ENCODE measurements around the gene DUSP16. TPM values are rescaled to one million over a fixed set of nuclear protein-coding genes. Genes with fewer than 3 reads are reported as not detected.
"Not testable (repeated sequence)": the region's sequence is repeated elsewhere in the genome, so short reads cannot be mapped to it uniquely, and the experiment has no call there.

DUSP16 gene
- total and polyA plus RNA-seq, 4 donors: 17.7 to 23.2 (median 20.5) TPM

DNA sequence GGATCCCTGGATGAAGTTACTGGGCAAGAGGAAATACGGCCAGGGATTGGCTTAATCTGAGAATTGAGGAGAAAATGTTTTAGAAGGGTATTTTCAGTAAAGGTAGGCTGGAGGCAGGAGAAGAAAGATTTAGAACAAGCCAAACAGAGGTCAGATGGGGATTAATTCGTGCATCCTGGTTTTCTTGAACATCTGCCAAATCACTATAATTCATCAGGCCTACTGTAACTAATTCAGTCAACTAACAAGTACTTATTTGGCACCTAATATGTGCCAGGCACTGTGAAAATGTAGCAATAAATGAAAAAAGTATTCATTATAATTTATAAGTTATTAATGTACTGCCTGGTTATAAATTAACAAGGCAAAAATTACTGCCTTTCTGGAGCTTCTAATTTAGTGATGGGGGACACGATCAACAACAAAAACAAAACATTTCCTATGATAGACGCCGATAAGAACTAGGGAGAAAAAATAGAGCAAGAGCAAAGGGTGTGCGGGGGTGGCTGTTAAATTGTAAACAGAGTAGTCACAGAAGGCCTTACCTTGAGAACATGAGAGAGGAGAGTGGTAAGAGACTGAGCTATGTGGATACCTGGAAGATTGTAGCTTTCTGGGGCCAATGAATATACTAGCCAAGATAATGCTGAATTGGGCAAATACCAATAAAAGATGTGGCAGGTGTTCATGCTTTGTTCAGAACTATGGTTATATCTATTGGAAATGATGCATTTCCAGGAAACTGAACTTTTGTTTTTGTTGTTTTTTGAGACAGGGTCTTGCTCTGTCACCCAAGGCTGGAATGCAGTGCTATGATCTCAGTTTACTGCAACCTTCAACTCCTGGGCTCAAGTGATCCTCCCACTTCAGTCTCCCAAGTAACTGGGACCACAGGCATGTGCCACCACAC, 34.0 kb downstream of the DUSP16 start:
- no peak for DNase-seq (ENCODE audit: low read depth in 4 of 6, low spot score in 6 of 6)
- 87% methylated on average over 4 of the region's 6 CpGs for WGBS (ENCODE audit: insufficient coverage)
- Histone ChIP-seq H3K9me3 (ENCODE audit: control insufficient read depth, insufficient read depth, low read length) (no peaks in the 10 kb centered on the region), H3K36me3 (ENCODE audit: control insufficient read depth, insufficient read depth, low read length) (no peaks in the 10 kb centered on the region), H3K27me3 (ENCODE audit: control insufficient read depth, insufficient read depth, low read length) (no peaks in the 10 kb centered on the region), H3K27ac (ENCODE audit: low read depth, low read length) (no peak overlapping the region), H3K4me1 (ENCODE audit: control insufficient read depth, insufficient read depth, low read length) (peaks cover 3% of the 10 kb centered on the region), H3K4me3 (ENCODE audit: low read depth, low read length) (no peak overlapping the region)

DNA sequence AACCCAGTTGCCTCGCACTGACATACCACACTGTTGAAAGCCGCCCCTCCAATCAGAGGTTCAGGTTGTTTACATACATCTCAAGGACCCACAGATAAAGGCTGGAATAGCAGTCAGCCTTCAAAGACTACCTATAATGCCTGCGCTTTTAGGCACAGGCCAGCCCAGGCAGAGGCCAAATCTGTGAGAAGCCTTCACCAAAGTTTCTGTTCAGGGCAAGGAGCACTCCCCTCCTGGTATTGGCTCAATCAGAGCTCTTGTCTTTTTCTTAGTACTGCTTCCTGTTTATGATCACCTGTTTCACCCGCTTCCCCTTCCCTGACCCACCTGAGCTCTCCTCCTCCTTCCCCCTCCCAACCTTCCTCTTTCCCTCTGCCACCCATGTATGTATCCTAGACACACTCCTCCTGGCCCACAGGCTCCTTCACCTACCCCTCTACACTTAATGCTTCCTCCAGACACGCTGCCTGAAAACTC, 34.8 kb downstream of the DUSP16 start:
- no peak overlapping the region for H3K4me3 ChIP-seq (ENCODE audit: low read depth, low read length)
- H3K9me3 ChIP-seq (ENCODE audit: control insufficient read depth, insufficient read depth, low read length): no peaks in the 10 kb centered on the region
- H3K36me3 ChIP-seq (ENCODE audit: control insufficient read depth, insufficient read depth, low read length): no peaks in the 10 kb centered on the region
- no peaks in the 10 kb centered on the region for H3K27me3 ChIP-seq (ENCODE audit: control insufficient read depth, insufficient read depth, low read length)
- 95% methylated on average over 4 of the region's 5 CpGs for WGBS (ENCODE audit: insufficient coverage)
- no peak for DNase-seq (ENCODE audit: low read depth in 4 of 6, low spot score in 6 of 6)
- no peak overlapping the region for H3K27ac ChIP-seq (ENCODE audit: low read depth, low read length)
- no peaks in the 10 kb centered on the region for H3K4me1 ChIP-seq (ENCODE audit: control insufficient read depth, insufficient read depth, low read length)

DNA sequence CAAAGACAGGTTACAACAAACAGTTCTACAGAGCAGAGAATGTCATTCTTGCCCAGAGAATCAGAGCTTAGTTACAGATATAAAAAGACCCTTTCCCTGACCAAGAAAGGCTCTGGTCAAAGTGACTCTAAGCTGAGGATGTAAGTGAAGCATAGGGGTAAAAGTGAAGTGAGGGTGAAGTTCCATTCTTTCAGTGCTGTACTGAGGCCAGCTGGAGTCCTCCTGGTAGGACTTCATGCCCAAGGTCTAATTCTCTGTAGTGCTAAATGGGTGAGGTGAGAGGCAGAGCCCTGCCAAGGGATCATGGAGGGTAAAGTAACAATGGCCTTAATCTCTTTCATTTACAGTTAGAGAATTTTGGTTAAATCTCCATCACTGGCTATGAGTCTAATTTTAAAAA, 38.5 kb downstream of the DUSP16 start:
- Histone ChIP-seq H3K36me3 (ENCODE audit: control insufficient read depth, insufficient read depth, low read length) (no peaks in the 10 kb centered on the region), H3K9me3 (ENCODE audit: control insufficient read depth, insufficient read depth, low read length) (no peaks in the 10 kb centered on the region), H3K4me1 (ENCODE audit: control insufficient read depth, insufficient read depth, low read length) (peaks cover 4% of the 10 kb centered on the region), H3K4me3 (ENCODE audit: low read depth, low read length) (no peak overlapping the region), H3K27ac (ENCODE audit: low read depth, low read length) (no peak overlapping the region), H3K27me3 (ENCODE audit: control insufficient read depth, insufficient read depth, low read length) (no peaks in the 10 kb centered on the region)
- no peak for DNase-seq (ENCODE audit: low read depth in 4 of 6, low spot score in 6 of 6)

DNA sequence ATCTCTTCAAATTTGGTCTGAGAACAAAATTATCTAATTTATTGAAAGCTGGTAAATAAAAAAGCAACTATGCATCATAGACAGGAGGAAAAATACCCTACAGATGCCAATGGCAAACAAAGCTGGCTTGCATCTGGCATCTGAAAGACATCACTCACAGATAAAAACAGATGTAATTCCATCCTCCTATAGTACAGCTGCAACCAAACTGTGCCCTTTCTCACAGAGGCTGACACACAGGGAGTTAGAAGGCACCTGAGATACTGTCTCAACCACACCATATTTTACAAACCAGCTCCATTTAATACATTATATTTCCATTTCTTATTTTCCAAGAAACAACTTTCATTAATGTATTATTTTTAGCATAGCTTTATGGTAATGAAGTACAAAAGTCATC, 39.4 kb downstream of the DUSP16 start:
- no peaks in the 10 kb centered on the region for H3K9me3 ChIP-seq (ENCODE audit: control insufficient read depth, insufficient read depth, low read length)
- no peaks in the 10 kb centered on the region for H3K27me3 ChIP-seq (ENCODE audit: control insufficient read depth, insufficient read depth, low read length)
- no peak overlapping the region for H3K27ac ChIP-seq (ENCODE audit: low read depth, low read length)
- H3K36me3 ChIP-seq (ENCODE audit: control insufficient read depth, insufficient read depth, low read length): no peaks in the 10 kb centered on the region
- DNase-seq (ENCODE audit: low read depth in 4 of 6, low spot score in 6 of 6): no peak
- H3K4me3 ChIP-seq (ENCODE audit: low read depth, low read length): no peak overlapping the region
- H3K4me1 ChIP-seq (ENCODE audit: control insufficient read depth, insufficient read depth, low read length): peaks cover 4% of the 10 kb centered on the region

DNA sequence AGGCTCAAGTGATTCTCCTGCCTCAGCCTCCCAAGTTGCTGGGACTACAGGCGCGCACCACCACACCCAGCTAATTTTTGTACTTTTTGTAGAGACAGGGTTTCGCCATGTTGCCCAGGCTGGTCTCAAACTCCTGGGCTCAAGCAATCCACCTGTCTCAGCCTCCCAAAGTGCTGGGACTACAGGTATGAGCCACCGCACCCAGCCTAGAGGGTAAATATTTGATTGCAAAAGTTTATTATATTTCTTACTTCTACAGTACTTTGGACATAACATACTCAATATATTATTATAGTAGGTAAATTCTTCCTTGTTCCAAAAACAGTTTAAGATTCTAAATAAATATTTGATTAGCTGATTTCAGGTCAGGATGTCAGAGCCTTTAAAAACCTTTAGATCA, 40.0 kb downstream of the DUSP16 start:
- DNase-seq (ENCODE audit: low read depth in 4 of 6, low spot score in 6 of 6); H3K4me3 ChIP-seq (ENCODE audit: low read depth, low read length); H3K4me1 ChIP-seq (ENCODE audit: control insufficient read depth, insufficient read depth, low read length); H3K9me3 ChIP-seq (ENCODE audit: control insufficient read depth, insufficient read depth, low read length); H3K27ac ChIP-seq (ENCODE audit: low read depth, low read length); H3K36me3 ChIP-seq (ENCODE audit: control insufficient read depth, insufficient read depth, low read length); H3K27me3 ChIP-seq (ENCODE audit: control insufficient read depth, insufficient read depth, low read length): not testable (repeated sequence)
- no CpG with 5 or more reads among the region's 4 CpGs for WGBS (ENCODE audit: insufficient coverage)

DNA sequence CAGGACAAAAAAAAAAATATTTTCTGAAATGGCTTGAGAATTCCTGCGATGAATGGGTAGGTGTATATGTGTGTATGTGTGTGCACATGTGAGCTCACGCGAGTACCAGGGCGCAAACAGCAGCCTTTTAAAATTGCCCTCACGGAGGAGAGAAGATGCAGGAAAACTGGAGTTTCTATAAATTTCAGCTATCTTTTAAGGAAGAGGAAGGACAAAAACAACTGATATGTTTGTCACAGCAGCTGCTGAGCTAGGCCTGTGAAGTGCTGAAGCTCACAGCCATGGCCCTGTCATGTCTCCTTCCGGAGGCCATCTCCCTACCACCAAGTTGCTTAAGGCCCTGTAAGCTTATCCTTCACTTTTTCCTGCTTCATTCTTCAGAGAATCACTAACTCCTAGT, 40.8 kb downstream of the DUSP16 start:
- no peak overlapping the region for H3K4me3 ChIP-seq (ENCODE audit: low read depth, low read length)
- WGBS (ENCODE audit: insufficient coverage): 70% methylated on average over 4 of the region's 6 CpGs

DNA sequence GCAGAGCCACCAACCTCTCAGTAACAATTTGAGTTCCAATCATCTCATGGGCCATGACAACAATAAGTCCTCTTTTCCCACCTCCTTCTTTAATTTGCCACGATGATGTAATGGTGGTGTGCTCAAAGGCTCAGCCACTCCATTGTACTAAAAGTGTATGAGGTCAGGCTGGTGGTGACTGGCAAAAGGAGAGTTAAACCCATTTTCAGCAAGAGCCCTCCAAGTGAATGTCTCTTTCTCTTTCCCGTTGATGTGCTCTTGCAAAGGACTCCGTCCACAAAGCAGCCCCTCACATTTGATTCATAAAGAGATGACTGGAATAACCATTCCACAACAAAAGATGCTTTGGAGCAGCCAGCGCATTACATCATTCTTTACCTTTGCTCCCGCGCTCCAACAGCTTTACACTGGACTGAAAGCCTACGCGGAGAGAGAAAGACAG, 41.6 kb downstream of the DUSP16 start:
- H3K27ac ChIP-seq (ENCODE audit: low read depth, low read length): peak overlapping the region; percentile 74
- peak in 4 of 6 donors; percentile 26 to 89 (median 56) for DNase-seq (ENCODE audit: low read depth in 4 of 6, low spot score in 6 of 6)
- 4% methylated on average over 2 of the region's 8 CpGs for WGBS (ENCODE audit: insufficient coverage)
- no peaks in the 10 kb centered on the region for H3K9me3 ChIP-seq (ENCODE audit: control insufficient read depth, insufficient read depth, low read length)
- no peaks in the 10 kb centered on the region for H3K27me3 ChIP-seq (ENCODE audit: control insufficient read depth, insufficient read depth, low read length)
- peak overlapping the region; percentile 37 for H3K4me3 ChIP-seq (ENCODE audit: low read depth, low read length)
- H3K36me3 ChIP-seq (ENCODE audit: control insufficient read depth, insufficient read depth, low read length): no peaks in the 10 kb centered on the region
- peaks cover 4% of the 10 kb centered on the region for H3K4me1 ChIP-seq (ENCODE audit: control insufficient read depth, insufficient read depth, low read length)

More for the DNA sequence above, 40.8 kb downstream of the DUSP16 start:
- no peaks in the 10 kb centered on the region for H3K36me3 ChIP-seq (ENCODE audit: control insufficient read depth, insufficient read depth, low read length)
- peak in 2 of 6 donors; percentile 35 to 47 for DNase-seq (ENCODE audit: low read depth in 4 of 6, low spot score in 6 of 6)
- H3K27ac ChIP-seq (ENCODE audit: low read depth, low read length): peak overlapping the region; percentile 2
- H3K4me1 ChIP-seq (ENCODE audit: control insufficient read depth, insufficient read depth, low read length): peaks cover 4% of the 10 kb centered on the region
- no peaks in the 10 kb centered on the region for H3K9me3 ChIP-seq (ENCODE audit: control insufficient read depth, insufficient read depth, low read length)
- no peaks in the 10 kb centered on the region for H3K27me3 ChIP-seq (ENCODE audit: control insufficient read depth, insufficient read depth, low read length)

DNA sequence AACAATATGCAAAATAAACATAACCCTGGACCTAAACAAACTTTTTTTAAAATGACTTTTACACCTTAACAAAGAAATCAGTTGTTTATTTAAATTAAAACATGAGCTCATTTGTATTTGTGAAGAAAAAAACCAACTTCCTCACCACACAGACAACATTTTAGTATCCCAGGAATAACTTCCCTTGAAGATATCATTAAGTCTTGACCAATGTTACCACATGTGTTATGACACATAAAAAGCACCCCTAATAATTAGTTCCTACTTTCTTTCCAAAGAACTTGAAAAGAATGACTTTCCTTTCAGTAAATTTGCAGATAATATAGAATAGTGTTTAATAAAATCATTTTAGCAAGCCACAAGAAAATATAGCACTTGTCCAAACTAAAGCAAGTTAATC, 42.4 kb downstream of the DUSP16 start:
- DNase-seq (ENCODE audit: low read depth in 4 of 6, low spot score in 6 of 6): no peak
- Histone ChIP-seq H3K4me1 (ENCODE audit: control insufficient read depth, insufficient read depth, low read length) (peaks cover 4% of the 10 kb centered on the region), H3K4me3 (ENCODE audit: low read depth, low read length) (peak overlapping the region; percentile 37), H3K36me3 (ENCODE audit: control insufficient read depth, insufficient read depth, low read length) (no peaks in the 10 kb centered on the region), H3K9me3 (ENCODE audit: control insufficient read depth, insufficient read depth, low read length) (no peaks in the 10 kb centered on the region), H3K27me3 (ENCODE audit: control insufficient read depth, insufficient read depth, low read length) (no peaks in the 10 kb centered on the region), H3K27ac (ENCODE audit: low read depth, low read length) (no peak overlapping the region)

DNA sequence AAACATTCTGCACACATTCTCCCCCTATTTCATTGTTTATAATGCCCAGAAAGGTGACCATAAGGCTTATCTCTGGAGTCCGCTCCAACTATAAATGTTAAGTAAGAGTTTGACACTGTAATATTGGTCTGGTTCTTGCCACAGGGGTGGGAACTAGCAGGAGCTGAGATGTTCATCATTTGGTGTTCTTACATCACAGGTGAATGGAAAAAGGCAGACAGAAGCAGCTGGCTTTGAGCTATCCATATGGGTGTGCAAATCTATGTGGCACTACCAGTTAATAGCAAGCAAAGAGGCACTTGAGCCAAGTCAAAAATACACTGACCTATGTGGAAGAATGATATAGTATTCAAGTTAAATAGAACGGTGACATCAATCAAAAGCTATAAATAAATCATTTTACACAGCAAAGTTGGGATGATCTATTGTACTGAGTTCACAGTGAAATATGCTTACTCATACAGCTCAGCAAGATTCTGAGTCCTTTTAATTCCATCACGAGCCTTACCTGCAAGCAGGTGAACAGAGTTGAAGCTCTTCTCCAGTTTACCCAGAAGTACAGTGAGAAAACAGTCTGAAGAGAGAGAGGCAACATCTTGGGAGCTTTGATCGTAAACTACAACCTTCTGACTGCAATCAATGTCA, 43.2 kb downstream of the DUSP16 start:
- Histone ChIP-seq H3K27me3 (ENCODE audit: control insufficient read depth, insufficient read depth, low read length) (no peaks in the 10 kb centered on the region), H3K4me1 (ENCODE audit: control insufficient read depth, insufficient read depth, low read length) (peaks cover 4% of the 10 kb centered on the region), H3K27ac (ENCODE audit: low read depth, low read length) (no peak overlapping the region), H3K4me3 (ENCODE audit: low read depth, low read length) (peak overlapping the region; percentile 14), H3K9me3 (ENCODE audit: control insufficient read depth, insufficient read depth, low read length) (no peaks in the 10 kb centered on the region), H3K36me3 (ENCODE audit: control insufficient read depth, insufficient read depth, low read length) (no peaks in the 10 kb centered on the region)
- DNase-seq (ENCODE audit: low read depth in 4 of 6, low spot score in 6 of 6): peak in 1 of 6 donors; percentile 36
- 86% methylated on average over 1 of the region's 4 CpGs for WGBS (ENCODE audit: insufficient coverage)

DNA sequence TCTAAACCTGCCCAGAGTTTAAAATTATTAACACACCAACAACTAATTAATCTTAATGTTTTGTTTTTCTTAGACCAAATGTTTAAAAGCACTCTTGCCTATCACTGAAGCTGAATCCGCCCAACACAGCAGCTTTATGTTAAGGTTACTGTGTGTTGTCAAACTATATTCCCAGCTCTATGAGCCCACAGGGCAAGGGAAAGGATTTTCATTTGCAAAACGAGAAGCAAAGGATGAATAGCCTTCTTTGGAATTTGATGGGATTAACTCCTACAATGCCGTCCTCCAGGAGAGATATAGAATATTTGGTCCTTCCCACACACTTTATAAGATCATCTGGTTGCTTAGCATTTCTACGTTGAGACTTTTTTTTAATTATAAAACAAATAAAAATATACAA, 43.7 kb downstream of the DUSP16 start:
- no CpG with 5 or more reads among the region's 4 CpGs for WGBS (ENCODE audit: insufficient coverage)
- H3K4me1 ChIP-seq (ENCODE audit: control insufficient read depth, insufficient read depth, low read length): peaks cover 4% of the 10 kb centered on the region
- H3K9me3 ChIP-seq (ENCODE audit: control insufficient read depth, insufficient read depth, low read length): no peaks in the 10 kb centered on the region
- no peak for DNase-seq (ENCODE audit: low read depth in 4 of 6, low spot score in 6 of 6)
- H3K27me3 ChIP-seq (ENCODE audit: control insufficient read depth, insufficient read depth, low read length): no peaks in the 10 kb centered on the region
- no peaks in the 10 kb centered on the region for H3K36me3 ChIP-seq (ENCODE audit: control insufficient read depth, insufficient read depth, low read length)
- H3K27ac ChIP-seq (ENCODE audit: low read depth, low read length): no peak overlapping the region
- H3K4me3 ChIP-seq (ENCODE audit: low read depth, low read length): peak overlapping the region; percentile 14
